A549 (cell line): ENCODE measurements around the gene CMIP.

Source experiments
- CTCF ChIP-seq: fragments of >200 bp; sonication (Bioruptor Twin); formaldehyde crosslinking; IDR thresholded peaks from 3 replicates; pipeline ENCODE4 v1.5.1; 2016
- ESRRA ChIP-seq: fragments of 150-350 bp; IDR thresholded peaks from 2 replicates; pipeline ENCODE4 v1.6.1; 2014; ENCODE audit warnings: mild to moderate bottlenecking, low read length, borderline replicate concordance

GRCh38 chr16:81574168-81574567, 129.6 kb downstream of the CMIP start:
- no peak for TF ChIP-seq ESRRA
- no peak for TF ChIP-seq CTCF
